Lower leg skin (tissue), 4 donors: ENCODE measurements around the gene TAGLN2. TPM values are rescaled to one million over a fixed set of nuclear protein-coding genes. Genes with fewer than 3 reads are reported as not detected.

Source experiments
- DNase-seq, 2 donors: peaks; one replicate each; pipeline ENCODE4 v3.0.0-alpha.2; 2019; ENCODE audit warnings: low spot score in 2 of 2
- H3K4me3 ChIP-seq: fragments of 200-600 bp; sonication (generic); 2 replicates; pipeline ENCODE4 v1.5.1; 2017; ENCODE audit warnings: mild to moderate bottlenecking, low read depth; ENCODE audit not compliant: poor library complexity, severe bottlenecking
- POLR2A ChIP-seq, 2 donors: fragments of 450-650 bp; IDR thresholded peaks; one replicate each; pipeline ENCODE4 v1.6.1; 2016 to 2017; ENCODE audit warnings: antibody characterized with exemption in 2 of 2, mild to moderate bottlenecking in 1 of 2, moderate library complexity in 1 of 2
- whole genome bisulfite sequencing, 2 donors: methylation state at CpG; one replicate each; pipeline ENCODE4 v1.1.5; 2018; 5-methylcytosine and 5-hydroxymethylcytosine counted together
- intact Hi-C: fragments of 100-400 bp; cut with DNase I; formaldehyde crosslinking; loops from one replicate; pipeline ENCODE4 v1.15.0; 2023; ENCODE audit warnings: low total_unique reads
- total RNA-seq, 4 donors: library from RNA; depleted of rRNA; stranded (reverse); fragments of >200 nt; gene quantifications; one replicate each; pipeline ENCODE4 v1.1.0, GENCODE V29; 2016
- TF ChIP-seq, protein P1 (sequence below), 3 donors: fragments of 450-650 bp; IDR thresholded peaks; one replicate each; pipeline ENCODE4 v1.5.1; 2016; ENCODE audit warnings: antibody characterized with exemption in 3 of 3, mild to moderate bottlenecking in 3 of 3, moderate library complexity in 2 of 3

The TAGLN2 gene
- total RNA-seq, 4 donors from 2014 or later, result 244 to 413 (median 306) TPM

GRCh38 chr1:159968901-159969300, 43.6 kb upstream of the TAGLN2 start:
- DNase-seq, result peak in 1 of 2 donors; percentile 14
- H3K4me3 ChIP-seq, result no peak overlapping the region
- 96 to 97% methylated on average over 3 of the region's 3 CpGs for WGBS, 2 donors
- TF ChIP-seq, protein P1, sequence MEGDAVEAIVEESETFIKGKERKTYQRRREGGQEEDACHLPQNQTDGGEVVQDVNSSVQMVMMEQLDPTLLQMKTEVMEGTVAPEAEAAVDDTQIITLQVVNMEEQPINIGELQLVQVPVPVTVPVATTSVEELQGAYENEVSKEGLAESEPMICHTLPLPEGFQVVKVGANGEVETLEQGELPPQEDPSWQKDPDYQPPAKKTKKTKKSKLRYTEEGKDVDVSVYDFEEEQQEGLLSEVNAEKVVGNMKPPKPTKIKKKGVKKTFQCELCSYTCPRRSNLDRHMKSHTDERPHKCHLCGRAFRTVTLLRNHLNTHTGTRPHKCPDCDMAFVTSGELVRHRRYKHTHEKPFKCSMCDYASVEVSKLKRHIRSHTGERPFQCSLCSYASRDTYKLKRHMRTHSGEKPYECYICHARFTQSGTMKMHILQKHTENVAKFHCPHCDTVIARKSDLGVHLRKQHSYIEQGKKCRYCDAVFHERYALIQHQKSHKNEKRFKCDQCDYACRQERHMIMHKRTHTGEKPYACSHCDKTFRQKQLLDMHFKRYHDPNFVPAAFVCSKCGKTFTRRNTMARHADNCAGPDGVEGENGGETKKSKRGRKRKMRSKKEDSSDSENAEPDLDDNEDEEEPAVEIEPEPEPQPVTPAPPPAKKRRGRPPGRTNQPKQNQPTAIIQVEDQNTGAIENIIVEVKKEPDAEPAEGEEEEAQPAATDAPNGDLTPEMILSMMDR (IDR thresholded peaks at IDR 0.05), result no peak
- TF ChIP-seq POLR2A (IDR thresholded peaks at IDR 0.05), result no peak
- intact Hi-C loops, result no loop called here

GRCh38 chr1:159965263-159965662, 40.0 kb upstream of the TAGLN2 start:
- H3K4me3 ChIP-seq, result no peak overlapping the region
- intact Hi-C loops, result no loop called here

GRCh38 chr1:159964144-159964543, 38.8 kb upstream of the TAGLN2 start:
- no peak overlapping the region for H3K4me3 ChIP-seq
- intact Hi-C loops, result no loop called here
- DNase-seq, result no peak
- TF ChIP-seq, protein P1 (IDR thresholded peaks at IDR 0.05), result no peak
- TF ChIP-seq POLR2A (IDR thresholded peaks at IDR 0.05), result no peak
- 62 to 68% methylated on average over 3 of the region's 3 CpGs for WGBS, 2 donors

More at GRCh38 chr1:159965263-159965662, 40.0 kb upstream of the TAGLN2 start:
- WGBS, 2 donors, result 62 to 63% methylated on average over 2 of the region's 2 CpGs
- no peak for TF ChIP-seq POLR2A (IDR thresholded peaks at IDR 0.05)
- TF ChIP-seq, protein P1 (IDR thresholded peaks at IDR 0.05), result no peak
- DNase-seq, result peak in 1 of 2 donors; percentile 37

GRCh38 chr1:159962176-159962575, 36.9 kb upstream of the TAGLN2 start:
- no peak overlapping the region for H3K4me3 ChIP-seq
- peak in 1 of 2 donors; percentile 85 for DNase-seq
- TF ChIP-seq POLR2A (IDR thresholded peaks at IDR 0.05), result no peak
- TF ChIP-seq, protein P1 (IDR thresholded peaks at IDR 0.05), result no peak
- 66 to 77% methylated on average over 11 of the region's 11 CpGs for WGBS, 2 donors
- intact Hi-C loops, result no loop called here

GRCh38 chr1:159961636-159962035, 36.3 kb upstream of the TAGLN2 start:
- TF ChIP-seq, protein P1 (IDR thresholded peaks at IDR 0.05), result no peak
- no peak for TF ChIP-seq POLR2A (IDR thresholded peaks at IDR 0.05)
- intact Hi-C loops, result no loop called here

DNA sequence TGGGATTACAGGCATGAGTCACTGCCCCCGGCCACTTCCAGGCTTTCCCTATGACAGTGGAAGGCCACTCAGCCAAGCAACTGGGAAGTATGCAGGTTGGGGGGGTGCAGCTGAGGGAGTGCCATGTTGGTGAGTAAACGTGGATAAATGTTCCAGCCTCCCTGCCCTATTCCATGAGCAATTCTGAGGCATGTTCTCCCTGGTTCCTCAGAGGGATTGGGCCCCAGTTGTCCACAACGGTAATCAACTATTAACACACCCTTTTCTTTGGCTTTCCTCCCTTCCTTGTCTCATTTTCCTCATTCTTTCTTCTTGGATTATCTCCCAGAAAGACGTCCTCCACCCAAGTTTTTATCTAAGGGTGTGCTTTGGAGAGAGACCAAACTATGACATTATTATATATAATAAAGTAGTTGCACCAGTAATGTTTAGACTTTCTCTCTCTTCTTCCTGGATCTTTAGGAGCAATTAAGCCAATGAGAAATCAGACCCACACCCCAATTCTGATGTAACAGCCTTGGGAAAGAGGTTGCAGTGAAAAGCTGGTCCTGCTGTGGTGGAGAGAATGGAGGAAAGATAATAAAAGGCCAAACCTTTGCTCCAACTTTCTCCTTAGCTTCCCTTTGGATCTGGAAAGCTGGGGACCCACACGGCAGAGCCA, 35.5 kb upstream of the TAGLN2 start:
- intact Hi-C loops, result no loop called here
- DNase-seq, result peak; percentile 78 to 87
- no peak for TF ChIP-seq POLR2A (IDR thresholded peaks at IDR 0.05)
- TF ChIP-seq, protein P1 (IDR thresholded peaks at IDR 0.05), result no peak
- H3K4me3 ChIP-seq, result no peak overlapping the region
- 15 to 18% methylated on average over 5 of the region's 5 CpGs for WGBS, 2 donors

More at GRCh38 chr1:159961636-159962035, 36.3 kb upstream of the TAGLN2 start:
- H3K4me3 ChIP-seq, result no peak overlapping the region
- 51 to 63% methylated on average over 15 of the region's 15 CpGs for WGBS, 2 donors
- DNase-seq, result peak in 1 of 2 donors; percentile 79
